A673 (cell line): ENCODE results near the gene SLC35A4.

ENCODE experiments used
- CTCF ChIP-seq: fragments of 300-800, 200-600 bp; sonication (generic); conservative IDR thresholded peaks from 2 replicates; pipeline ENCODE4 v1.5.1; 2017; ENCODE audit warnings: low read depth, mild to moderate bottlenecking, antibody characterized with exemption, low read length, moderate library complexity, mixed read lengths
- EZH2 ChIP-seq: fragments of 200-600 bp; sonication (generic); IDR thresholded peaks from 2 replicates; pipeline ENCODE4 v1.6.1; 2017; ENCODE audit warnings: borderline replicate concordance, low read depth, mild to moderate bottlenecking, mixed read lengths, antibody characterized with exemption, low read length; ENCODE audit not compliant: poor library complexity, severe bottlenecking

- no peak for TF ChIP-seq CTCF
- no peak for TF ChIP-seq EZH2
Observed at GRCh38 chr5:140561753-140562523, 2.7 kb upstream of the SLC35A4 start.
